Measurements from ENCODE around the gene OR8D2.
"Not testable (repeated sequence)": the region's sequence is repeated elsewhere in the genome, so short reads cannot be mapped to it uniquely, and the experiment has no call there.

The OR8D2 gene

GRCh38 chr11:124285610-124286344 is 34.2 kb downstream of the OR8D2 start:
- DNase-seq = no peak

- no peak for DNase-seq
Observed at GRCh38 chr11:124278261-124278660, 41.7 kb downstream of the OR8D2 start.

- DNase-seq = no peak
Observed at GRCh38 chr11:124277804-124278203, 42.2 kb downstream of the OR8D2 start.

- DNase-seq = no peak
Observed at GRCh38 chr11:124277207-124277606, 42.8 kb downstream of the OR8D2 start.

GRCh38 chr11:124276081-124276480 is 43.9 kb downstream of the OR8D2 start:
- no peak for DNase-seq

- DNase-seq = no peak
Observed at GRCh38 chr11:124274000-124274399, 46.0 kb downstream of the OR8D2 start.

- not testable (repeated sequence) for DNase-seq
Observed at GRCh38 chr11:124270886-124271285, 49.1 kb downstream of the OR8D2 start.
